GM19035 (cell line): Measurements from ENCODE around the gene TSR1.

Experiments used
- ATAC-seq: cut with Tn5 transposase; IDR thresholded peaks from one replicate; pipeline ENCODE4 v1.9.1; 2021; ENCODE audit not compliant: unreplicated experiment

TSR1 gene

DNA sequence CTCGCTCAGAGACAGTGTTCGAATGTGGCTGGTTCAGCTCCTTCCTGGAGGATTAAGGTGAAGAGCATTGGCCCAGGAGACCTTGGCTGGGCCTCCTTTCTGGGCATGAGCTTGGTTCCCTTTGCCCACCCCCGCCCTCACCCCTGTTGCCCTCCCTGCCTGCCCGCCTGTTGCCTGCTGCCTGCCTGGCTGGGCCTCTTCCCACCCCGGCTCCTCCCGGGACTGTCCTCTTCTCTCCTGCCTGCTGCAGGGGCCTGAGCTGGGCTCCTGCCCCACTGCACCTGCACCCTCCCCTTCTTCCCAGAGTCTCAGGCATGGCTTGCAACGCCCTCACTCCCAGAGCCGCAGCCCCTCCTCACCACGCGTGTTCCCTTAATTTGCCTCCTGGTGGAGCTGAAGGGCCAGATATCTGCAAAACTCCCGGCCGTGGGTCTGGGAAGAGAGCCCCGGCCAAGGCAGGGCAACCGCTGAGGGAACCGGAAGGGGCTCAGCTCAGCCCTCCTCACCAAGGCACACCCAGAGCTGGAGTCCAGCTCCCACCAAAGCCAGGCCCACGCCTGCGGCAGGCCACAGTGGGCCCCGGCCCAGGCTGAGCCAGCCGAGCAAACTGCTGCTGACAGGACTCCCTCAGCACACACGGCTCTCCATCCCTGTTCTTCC, 33.4 kb upstream of the TSR1 start:
- ATAC-seq, result no peak

DNA sequence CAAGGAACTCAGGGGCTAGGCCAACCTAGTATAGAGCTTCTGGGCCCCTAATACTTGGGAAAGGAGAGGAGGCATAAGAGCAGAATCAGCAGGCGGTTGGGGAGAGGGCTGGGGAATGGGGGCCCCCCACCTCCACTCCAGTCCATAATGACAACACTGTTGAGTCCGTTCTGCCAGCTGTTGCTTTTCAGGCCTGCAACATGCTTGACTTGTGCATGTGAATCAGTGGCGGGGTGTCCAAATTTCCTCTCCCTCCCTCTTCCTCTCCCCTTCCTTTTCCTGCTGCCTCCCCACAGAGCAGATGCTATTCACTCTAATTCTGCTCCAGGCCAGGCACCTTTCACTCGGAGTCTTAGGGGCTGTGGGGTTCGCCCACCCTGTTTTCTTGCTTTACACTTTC, 32.8 kb upstream of the TSR1 start:
- no peak for ATAC-seq

DNA sequence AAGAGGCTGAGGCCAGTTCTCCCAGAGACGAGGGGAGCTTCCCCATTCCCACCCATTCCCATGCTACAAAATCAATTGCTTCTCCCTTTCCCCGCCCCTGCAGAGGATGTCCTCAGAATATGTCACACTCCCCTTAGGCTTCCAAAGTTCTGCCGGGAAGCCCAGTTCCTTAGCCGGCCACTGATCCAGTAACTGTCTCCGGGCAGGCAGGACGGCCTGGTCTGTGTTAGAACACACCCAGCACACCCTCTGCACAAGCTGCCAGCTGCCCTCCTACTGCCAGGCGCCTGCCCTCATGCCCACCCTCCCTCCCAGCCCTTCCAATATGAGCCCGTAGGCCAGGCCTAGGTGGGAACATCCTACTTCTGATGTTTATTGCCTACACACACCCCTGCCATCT, 32.1 kb upstream of the TSR1 start:
- no peak for ATAC-seq

DNA sequence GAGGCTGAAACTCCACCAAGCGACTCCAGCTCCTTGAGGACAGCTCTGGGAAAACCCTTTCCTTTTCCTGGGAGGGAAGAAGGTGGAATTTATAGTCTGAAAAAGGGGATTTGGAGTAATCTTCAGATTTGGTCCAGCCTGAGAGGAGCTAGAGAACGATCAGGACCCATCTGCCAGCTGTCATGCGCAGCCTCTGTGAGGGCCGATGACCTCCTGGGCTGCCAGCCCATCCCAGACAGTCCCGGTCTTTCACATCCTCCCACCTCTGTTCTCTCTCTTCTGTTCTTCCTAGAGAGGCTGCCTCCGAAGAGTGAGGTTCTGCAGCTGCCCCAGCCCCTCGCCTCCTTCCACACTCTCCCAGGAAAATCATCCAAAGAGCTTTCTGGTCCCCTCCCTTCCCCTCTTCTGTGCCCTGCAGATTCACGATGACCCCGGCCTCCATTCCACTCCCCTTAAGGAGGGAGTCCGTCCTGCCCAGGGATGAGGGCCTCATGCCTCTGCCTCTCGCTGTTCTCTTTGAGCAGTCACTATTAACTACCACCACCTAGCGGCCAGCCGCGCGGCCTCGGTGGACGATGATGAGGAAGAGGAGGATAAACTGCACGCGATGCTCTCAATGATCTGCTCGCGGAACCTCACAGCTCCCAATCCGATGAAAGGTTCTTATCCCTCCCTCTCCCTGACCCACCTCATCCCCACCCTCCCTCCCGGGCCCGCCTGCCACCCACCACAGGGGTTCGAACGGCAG, 30.7 kb upstream of the TSR1 start:
- ATAC-seq, result no peak

DNA sequence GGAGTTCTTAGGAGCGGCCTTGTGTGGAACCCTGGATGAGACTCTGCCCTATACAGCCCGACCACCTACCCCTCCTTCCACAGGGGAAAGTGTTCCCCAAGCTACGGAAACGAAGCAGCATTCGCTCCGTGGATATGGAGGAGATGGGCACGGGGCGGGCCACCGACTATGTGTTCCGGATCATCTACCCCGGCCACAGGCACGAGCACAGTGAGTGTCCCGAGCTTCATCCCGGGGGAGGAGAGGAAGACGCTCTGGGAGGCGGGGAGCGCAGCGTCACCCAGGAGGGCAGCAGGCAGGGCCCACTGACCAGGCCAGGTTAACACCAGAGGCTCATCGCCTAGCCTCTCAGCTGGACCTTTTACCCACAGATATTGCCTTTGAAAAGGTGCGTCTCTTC, 28.9 kb upstream of the TSR1 start:
- ATAC-seq, result no peak

DNA sequence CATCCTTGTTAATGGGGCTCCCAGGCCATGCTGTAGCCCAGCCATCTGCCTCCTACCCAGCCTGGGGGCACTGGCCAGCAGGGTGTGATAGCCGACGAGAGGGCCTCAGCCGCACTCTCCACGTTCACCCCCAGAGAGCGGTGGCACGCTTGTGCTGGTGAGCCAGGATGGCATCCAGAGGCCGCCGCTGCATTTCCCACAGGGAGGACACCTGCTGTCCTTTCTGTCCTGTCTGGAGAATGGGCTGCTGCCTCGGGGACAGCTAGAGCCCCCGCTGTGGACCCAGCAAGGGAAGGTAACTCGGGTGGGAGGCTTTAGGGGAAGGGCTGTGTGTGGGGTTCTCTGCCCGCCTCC, 28.5 kb upstream of the TSR1 start:
- ATAC-seq, result no peak

DNA sequence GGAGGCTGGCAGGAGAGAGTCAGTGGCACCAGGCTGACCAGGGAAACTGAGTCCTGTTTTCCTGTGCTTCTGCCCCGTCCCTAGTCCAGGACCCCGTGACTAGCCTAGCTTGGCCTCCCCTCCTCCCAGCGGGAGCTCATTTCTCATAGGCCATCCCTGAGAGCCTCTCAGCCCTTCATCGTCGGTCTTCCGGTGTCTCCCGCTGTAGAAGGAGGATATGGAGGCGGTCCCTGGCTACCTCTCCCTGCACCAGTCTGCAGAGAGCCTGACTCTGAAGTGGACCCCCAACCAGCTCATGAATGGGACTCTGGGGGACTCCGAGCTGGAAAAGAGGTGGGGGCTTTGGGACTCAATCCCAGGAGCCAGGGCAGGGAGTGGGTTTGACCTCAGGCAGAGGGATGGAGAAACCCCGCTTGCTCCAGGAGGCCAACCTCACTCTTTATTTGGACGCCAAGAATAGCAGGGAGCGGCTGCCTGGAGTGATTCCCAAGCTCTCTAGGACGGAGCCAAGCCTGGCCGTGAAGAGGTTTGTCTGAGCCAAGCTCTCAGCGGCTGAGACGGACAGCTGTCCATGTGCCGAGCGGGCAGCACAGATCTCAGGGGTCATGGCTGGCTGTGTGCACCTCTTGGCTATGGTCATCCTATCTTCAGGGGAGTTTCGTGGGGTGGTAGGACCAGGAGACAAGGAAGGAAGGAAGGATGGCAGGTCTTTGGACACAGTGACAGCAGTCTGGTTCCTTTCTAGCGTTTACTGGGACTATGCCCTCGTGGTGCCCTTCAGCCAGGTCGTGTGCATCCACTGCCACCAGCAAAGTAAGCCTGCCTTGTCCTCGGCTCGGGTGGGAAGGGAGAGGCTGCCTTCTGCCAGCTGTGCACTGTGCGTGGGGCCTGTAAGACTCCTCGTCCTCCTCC, 27.9 kb upstream of the TSR1 start:
- ATAC-seq, result no peak

DNA sequence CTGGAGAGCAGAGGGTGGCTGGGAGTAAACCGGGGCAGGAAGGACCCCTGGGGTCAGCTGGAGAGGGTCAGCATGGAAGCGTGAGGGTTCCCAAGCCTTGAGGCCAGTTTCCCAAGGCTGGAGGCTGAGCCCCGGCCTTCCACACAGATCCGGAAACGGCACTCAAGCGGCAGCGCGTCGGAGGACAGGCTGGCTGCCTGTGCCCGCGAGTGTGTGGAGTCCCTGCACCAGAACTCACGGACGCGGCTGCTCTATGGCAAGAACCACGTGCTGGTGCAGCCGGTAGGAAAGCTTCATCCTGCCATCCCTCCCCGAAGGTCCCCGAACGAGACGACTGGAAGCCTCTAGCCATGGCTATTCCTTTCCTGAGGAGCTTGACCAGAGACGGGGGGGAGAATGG, 27.1 kb upstream of the TSR1 start:
- ATAC-seq, result no peak

DNA sequence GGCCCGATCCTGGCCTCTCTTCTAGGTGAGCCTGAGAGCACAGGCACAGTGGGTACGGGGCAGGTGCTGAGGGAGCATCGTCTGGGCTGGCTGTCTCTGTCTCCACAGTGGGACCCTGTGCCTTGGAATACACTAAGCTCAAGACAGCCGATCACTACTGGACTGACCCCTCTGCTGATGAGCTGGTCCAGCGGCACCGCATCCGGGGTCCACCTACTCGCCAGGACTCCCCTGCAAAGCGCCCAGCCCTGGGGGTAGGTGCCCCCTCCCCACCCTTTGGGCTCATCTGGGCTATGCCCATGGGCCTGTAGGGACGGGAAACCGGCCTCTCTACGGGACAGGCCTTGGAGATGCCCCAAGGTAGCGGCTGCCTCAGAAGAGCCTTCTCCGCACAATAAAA, 26.6 kb upstream of the TSR1 start:
- no peak for ATAC-seq

DNA sequence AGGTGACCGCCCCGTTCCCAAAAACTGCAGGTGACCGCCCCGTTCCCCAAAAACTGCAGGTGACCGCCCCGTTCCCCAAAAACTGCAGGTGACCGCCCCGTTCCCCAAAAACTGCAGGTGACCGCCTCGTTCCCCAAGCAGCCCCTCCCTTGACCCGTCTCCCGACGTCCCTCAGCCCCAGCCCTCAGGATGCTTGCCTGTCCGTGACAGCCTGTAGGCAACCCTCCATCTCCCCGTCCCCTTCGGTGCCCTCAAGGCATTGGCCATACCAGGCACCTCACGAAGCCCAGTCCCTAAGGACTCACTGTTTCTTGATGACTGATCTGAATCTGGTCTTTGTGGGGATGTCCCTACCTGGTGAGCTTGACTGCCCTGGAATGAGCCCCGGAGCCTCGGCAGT, 26.2 kb upstream of the TSR1 start:
- ATAC-seq, result no peak

DNA sequence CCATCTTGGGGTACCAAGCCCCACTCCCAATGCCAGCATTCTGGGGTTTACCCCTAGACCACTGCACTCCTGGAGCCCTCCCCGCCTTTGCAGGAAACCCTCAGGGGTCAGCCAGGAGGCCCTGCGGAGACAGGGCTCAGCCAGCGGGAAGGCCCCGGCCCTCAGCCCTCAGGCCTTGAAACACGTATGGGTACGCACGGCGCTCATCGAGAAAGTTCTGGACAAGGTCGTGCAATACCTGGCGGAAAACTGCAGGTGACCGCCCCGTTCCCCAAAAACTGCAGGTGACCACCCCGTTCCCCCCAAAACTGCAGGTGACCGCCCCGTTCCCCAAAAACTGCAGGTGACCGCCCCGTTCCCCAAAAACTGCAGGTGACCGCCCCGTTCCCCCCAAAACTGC, 25.8 kb upstream of the TSR1 start:
- no peak for ATAC-seq

DNA sequence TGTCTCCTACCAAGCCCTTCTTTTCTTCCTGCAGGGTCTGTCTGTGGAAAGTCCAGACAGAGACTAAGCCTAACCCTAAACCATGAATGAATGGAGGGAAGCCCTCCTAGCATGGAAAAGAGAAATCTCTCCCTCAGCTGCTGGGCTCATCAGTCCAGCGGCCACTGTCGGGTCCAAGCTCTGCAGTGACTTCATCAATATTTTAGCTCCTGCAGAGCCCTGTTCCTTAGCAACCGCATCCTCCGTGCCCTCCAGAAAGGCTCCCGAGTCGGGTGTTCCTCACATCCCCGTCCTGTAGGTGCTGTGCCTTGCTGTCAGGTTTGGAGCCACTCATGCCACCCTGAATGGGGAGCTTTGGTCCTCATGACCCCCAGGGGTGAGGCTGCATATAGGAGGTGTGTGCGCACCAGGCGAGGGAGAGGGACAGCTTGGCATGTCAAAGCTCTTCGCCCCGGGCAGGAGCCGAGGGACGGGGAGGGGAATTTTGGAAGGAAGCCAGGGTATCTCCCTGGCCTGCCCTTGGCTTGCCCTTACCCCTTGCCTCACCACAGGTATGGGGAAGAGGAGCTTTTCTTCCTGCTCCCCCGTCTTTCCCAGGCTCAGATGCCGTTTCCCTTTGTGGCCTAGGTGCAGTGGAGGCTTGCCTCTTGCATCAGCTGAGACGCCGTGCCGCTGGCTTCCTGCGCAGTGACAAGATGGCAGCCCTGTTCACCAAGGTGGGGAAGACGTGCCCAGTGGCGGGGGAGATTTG, 24.9 kb upstream of the TSR1 start:
- no peak for ATAC-seq

DNA sequence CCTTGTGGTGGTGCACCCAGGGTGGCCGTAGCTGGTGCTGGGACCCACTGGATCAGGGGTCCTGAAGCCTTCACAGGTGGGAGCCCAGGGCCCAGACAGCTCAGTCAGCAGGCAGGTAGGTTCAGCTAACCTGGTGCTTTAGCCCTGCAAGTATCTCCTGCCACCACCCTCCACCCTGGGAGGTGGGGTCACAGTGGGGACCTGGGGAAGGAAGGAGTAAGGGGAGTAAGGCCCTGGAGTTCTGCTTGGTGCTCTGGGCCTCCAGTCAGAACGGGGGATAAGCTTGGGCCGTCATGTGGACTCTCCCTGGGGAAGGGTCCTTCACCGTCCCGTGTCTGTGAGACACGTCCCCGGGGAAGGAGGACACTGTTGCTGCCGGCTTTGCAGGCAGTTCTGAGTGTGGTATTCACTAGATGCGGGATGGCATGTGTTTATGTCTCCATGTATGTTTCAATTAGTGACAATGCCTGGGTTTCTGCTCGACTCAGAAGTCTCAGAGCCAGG, 21.7 kb upstream of the TSR1 start:
- ATAC-seq, result no peak

DNA sequence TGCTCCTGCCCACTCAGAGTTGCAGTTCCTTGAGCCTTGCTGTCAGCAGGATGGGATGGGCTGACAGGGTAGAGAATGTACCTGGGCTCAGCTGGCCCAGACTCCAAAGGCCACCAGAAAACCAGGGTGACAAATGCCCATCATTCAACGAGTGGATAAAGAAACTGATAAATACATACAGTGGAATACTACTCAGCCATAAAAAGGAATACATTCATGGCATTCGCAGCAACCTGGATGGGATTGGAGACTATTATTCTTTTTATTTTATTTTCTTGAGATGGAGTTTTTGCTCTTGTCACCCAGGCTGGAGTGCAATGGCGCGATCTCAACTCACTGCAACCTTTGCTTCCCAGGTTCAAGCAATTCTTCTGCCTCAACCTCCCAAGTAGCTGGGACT, 21.0 kb upstream of the TSR1 start:
- ATAC-seq, result no peak

DNA sequence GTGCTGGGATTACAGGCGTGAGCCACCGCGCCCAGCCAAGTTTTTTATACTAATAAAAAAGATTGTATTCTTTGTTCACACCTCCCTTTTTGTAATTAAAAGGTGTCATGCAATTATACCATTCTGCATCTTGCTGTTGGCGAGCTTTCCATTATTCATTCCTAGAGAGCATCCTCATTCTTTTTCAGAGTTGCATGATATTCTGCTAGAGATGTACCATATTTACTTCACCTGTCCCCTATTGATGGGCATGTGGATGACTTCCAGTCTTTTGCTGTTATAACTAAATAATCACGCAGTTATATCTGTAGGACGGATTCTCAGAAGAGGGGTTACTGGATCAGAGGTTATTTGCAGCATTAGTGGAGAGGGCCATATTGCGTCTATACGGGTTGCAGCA, 18.1 kb upstream of the TSR1 start:
- ATAC-seq, result no peak

DNA sequence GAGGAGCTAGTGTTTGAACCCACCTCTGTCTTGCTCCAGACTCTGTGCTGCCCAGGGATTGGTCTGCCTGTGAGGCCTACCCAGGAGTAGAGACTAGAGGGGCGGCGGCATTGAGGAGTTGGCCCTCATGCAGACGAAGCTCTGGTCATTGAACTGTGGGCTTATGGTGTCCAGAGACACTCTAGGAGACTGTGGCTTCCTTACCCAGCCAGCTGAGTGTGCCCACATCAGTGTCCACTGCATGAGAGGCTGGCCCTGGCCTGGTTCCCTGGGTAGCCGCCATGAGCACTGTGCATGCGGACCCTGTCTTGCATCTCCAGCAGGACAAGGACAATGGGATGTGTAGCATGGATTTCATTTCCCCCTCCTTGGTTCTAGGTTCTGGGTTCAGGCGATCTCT, 15.0 kb upstream of the TSR1 start:
- no peak for ATAC-seq

DNA sequence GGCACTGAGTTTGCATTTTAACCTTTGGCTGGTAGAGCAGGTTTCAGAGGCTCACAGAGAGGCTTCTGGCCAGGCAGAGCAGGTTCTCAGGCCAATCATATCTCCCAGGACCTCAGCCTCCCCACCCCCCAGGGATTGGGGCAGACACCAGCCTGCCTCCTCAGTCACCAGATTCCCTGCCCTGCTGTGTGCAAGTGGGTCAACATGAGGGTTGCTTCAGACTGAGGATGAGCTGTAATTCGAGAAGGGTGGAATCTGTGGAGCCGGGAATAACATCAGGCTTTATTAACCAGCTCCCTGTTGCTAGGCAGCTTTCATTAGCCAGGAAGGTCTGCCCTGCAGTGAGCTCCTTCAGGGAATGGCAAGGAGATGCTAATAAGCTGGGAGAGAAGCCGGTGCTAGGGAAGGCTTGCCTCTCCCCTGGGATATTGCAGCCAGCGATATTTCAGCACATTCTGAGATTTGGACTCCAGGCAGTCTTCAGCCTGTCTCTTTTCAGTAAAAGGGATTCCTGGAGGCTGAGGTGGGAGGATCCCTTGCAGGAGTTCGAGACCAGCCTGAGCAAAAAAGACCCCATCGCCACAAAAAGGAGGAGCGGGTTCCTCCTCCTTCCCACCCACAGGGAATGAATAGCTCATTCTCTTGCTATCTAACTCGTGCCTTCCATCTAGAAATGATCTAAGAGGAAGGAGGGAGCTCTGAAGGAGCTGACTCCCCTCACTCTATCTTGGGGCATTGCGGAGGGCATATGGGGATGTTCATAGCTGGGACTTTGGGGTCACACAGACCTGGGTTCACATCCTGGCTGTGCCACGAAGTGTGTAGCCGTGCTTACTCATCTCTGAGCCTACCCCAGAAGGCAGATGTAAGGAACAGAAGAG, 11.8 kb upstream of the TSR1 start:
- no peak for ATAC-seq

DNA sequence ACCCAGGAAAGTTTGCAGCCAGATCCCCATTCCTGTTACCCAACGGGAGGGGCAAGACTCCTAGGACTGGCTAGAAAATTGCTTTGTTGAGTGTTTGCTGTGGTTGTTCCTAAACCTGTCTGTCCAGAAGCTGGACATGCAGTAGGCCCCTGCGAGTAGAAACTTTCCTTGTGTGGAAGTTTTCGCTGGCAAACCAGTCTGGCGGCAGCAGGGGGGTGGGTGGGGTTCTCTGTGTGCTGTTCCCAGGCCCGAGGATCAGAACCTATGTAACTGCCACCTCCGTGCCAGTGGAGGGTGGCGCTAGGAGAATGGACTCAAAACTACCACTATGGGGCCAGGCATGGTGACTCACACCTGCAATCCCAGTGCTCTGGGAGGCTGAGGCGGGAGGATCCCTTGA, 10.2 kb upstream of the TSR1 start:
- ATAC-seq, result no peak

DNA sequence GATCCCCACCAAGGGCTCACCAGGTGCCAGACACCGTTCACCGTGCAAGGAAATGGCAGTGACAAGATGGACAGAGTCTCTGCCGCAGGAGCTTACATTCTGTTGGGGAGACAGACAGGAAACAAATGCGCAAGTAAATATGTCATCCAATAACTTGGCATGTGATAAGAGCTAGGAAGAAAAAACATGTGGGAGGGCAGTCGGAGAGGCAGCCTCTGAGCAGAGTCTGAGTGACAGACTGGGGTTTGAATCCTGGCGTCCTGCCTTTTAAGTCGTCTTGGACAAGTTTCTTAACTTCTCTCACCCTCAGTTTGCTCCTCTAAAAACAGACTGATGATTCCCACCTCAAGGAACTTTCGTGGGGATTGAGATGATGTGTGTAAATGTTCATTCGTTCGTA, 8.3 kb upstream of the TSR1 start:
- ATAC-seq, result no peak

DNA sequence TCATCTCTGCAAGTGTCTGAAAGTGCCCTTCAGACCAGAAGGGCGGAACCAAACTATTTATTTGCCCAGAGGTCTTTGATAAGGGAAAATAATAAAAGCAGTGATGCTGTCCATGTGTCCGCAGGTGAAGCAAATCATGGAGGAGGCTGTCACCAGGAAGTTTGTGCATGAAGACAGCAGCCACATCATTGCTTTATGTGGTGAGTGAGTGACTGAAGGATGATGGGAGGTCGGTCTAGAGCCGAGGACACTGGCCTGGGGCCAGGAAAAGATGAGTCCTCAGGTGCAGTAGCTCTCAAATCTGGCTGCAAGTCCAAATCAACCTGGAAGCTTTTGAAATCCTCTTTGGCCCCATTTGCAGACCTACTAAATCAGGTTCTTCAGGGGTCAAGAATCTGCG, 7.2 kb upstream of the TSR1 start:
- no peak for ATAC-seq
